ENCODE measurements around the gene ERBB3. TPM values are rescaled to one million over a fixed set of nuclear protein-coding genes. Genes with fewer than 3 reads are reported as not detected.
A peak's percentile ranks its signal among the peaks of the same experiment; 100 is the strongest.

Gene ERBB3
- total RNA-seq, 6 donors from 2014 or later, result 56.8 to 171 (median 101) TPM

GRCh38 chr12:56099787-56100186 is 19.8 kb downstream of the ERBB3 start:
- H3K27ac ChIP-seq, result no peak overlapping the region
- no peaks in the 10 kb centered on the region for H3K9me3 ChIP-seq
- ATAC-seq (ENCODE audit: low FRiP score in 2 of 2) (no peak), DNase-seq (no peak)
- WGBS, 2 donors, result 84 to 86% methylated on average over 4 of the region's 4 CpGs
- no peaks in the 10 kb centered on the region for H3K27me3 ChIP-seq
- no peak overlapping the region for H3K4me3 ChIP-seq
- TF ChIP-seq POLR2A (IDR thresholded peaks at IDR 0.05), result no peak
- no peak for TF ChIP-seq CTCF (IDR thresholded peaks at IDR 0.05)
- no peak for TF ChIP-seq POLR2AphosphoS5 (IDR thresholded peaks at IDR 0.05)
- no peak for TF ChIP-seq EP300 (IDR thresholded peaks at IDR 0.05)
- peaks cover 5 to 9% (median 6%) of the 10 kb centered on the region in 4 donors for H3K4me1 ChIP-seq
- H3K36me3 ChIP-seq, result peaks cover 0 to 13% (median 3%) of the 10 kb centered on the region in 4 donors

- peaks cover 15 to 21% (median 15%) of the 10 kb centered on the region in 4 donors for H3K4me1 ChIP-seq
- no peak overlapping the region for H3K27ac ChIP-seq
- TF ChIP-seq CTCF (IDR thresholded peaks at IDR 0.05), result no peak
- TF ChIP-seq EP300 (IDR thresholded peaks at IDR 0.05), result no peak
- TF ChIP-seq POLR2AphosphoS5 (IDR thresholded peaks at IDR 0.05), result no peak
- no peak for TF ChIP-seq POLR2A (IDR thresholded peaks at IDR 0.05)
- peaks cover 0 to 12% (median 2%) of the 10 kb centered on the region in 4 donors for H3K36me3 ChIP-seq
- no peak for ATAC-seq (ENCODE audit: low FRiP score in 2 of 2)
- H3K9me3 ChIP-seq, result no peaks in the 10 kb centered on the region
- peak in 1 of 2 donors; percentile 50 for DNase-seq
- 86 to 88% methylated on average over 13 to 14 of the region's 14 CpGs for WGBS, 2 donors
- no peaks in the 10 kb centered on the region for H3K27me3 ChIP-seq
- H3K4me3 ChIP-seq, result no peak overlapping the region
Observed at GRCh38 chr12:56101045-56101444, 21.1 kb downstream of the ERBB3 start.

GRCh38 chr12:56102683-56103065 is 22.7 kb downstream of the ERBB3 start:
- H3K9me3 ChIP-seq, result no peaks in the 10 kb centered on the region
- no peak overlapping the region for H3K4me3 ChIP-seq
- TF ChIP-seq EP300 (IDR thresholded peaks at IDR 0.05), result no peak
- TF ChIP-seq POLR2AphosphoS5 (IDR thresholded peaks at IDR 0.05), result no peak
- TF ChIP-seq CTCF (IDR thresholded peaks at IDR 0.05), result no peak
- no peak for TF ChIP-seq POLR2A (IDR thresholded peaks at IDR 0.05)
- peaks cover 16 to 28% (median 19%) of the 10 kb centered on the region in 4 donors for H3K4me1 ChIP-seq
- no peak for DNase-seq
- H3K27me3 ChIP-seq, result no peaks in the 10 kb centered on the region
- H3K36me3 ChIP-seq, result peaks cover 6 to 16% (median 11%) of the 10 kb centered on the region in 4 donors
- no peak overlapping the region for H3K27ac ChIP-seq
- ATAC-seq (ENCODE audit: low FRiP score in 2 of 2), result no peak
- 72 to 89% methylated on average over 1 of the region's 1 CpG for WGBS, 2 donors

- H3K27ac ChIP-seq, result peak overlapping the region; percentile 81 to 94 (median 92)
- H3K27me3 ChIP-seq, result no peaks in the 10 kb centered on the region
- 42 to 43% methylated on average over 6 of the region's 6 CpGs for WGBS, 2 donors
- DNase-seq (no peak), ATAC-seq (ENCODE audit: low FRiP score in 2 of 2) (no peak)
- TF ChIP-seq POLR2A (IDR thresholded peaks at IDR 0.05), result no peak
- no peak for TF ChIP-seq CTCF (IDR thresholded peaks at IDR 0.05)
- no peak for TF ChIP-seq EP300 (IDR thresholded peaks at IDR 0.05)
- TF ChIP-seq POLR2AphosphoS5 (IDR thresholded peaks at IDR 0.05), result no peak
- peaks cover 16 to 28% (median 19%) of the 10 kb centered on the region in 4 donors for H3K4me1 ChIP-seq
- H3K36me3 ChIP-seq, result peaks cover 11 to 21% (median 16%) of the 10 kb centered on the region in 4 donors
- H3K9me3 ChIP-seq, result no peaks in the 10 kb centered on the region
- H3K4me3 ChIP-seq, result peak overlapping the region in 3 of 4 donors; percentile 76 to 99 (median 81)
Observed at GRCh38 chr12:56103066-56103711, 23.2 kb downstream of the ERBB3 start.

GRCh38 chr12:56103823-56104108 is 23.8 kb downstream of the ERBB3 start:
- ATAC-seq (ENCODE audit: low FRiP score in 2 of 2), result no peak
- H3K36me3 ChIP-seq, result peaks cover 16 to 26% (median 21%) of the 10 kb centered on the region in 4 donors
- H3K27ac ChIP-seq, result peak overlapping the region; percentile 81 to 94 (median 92)
- H3K4me3 ChIP-seq, result peak overlapping the region; percentile 57 to 99 (median 78)
- H3K4me1 ChIP-seq, result peaks cover 16 to 28% (median 19%) of the 10 kb centered on the region in 4 donors
- no peak for DNase-seq
- 2% methylated on average over 4 to 8 of the region's 8 CpGs for WGBS, 2 donors
- no peaks in the 10 kb centered on the region for H3K9me3 ChIP-seq
- no peaks in the 10 kb centered on the region for H3K27me3 ChIP-seq
- TF ChIP-seq POLR2A (IDR thresholded peaks at IDR 0.05), result no peak
- no peak for TF ChIP-seq POLR2AphosphoS5 (IDR thresholded peaks at IDR 0.05)
- no peak for TF ChIP-seq CTCF (IDR thresholded peaks at IDR 0.05)
- no peak for TF ChIP-seq EP300 (IDR thresholded peaks at IDR 0.05)

Measured in upper lobe of left lung (tissue), 6 donors.